Right hindlimb (tissue), 1 donor: ENCODE data around the gene CBLN2.

Experiments used
- DNase-seq: peaks from one replicate; pipeline ENCODE4 v3.0.0-alpha.2; 2018

Gene CBLN2

GRCh38 chr18:72544092-72544886, at the start of gene CBLN2:
Gene CBLN2 (minus strand): TSS chr18:72544342. CDS start chr18:72542160, 2,182 bp downstream.
- DNase-seq = peak; percentile 81

- DNase-seq = no peak
Observed at GRCh38 chr18:72588360-72588759, 44.2 kb upstream of the CBLN2 start.

DNA sequence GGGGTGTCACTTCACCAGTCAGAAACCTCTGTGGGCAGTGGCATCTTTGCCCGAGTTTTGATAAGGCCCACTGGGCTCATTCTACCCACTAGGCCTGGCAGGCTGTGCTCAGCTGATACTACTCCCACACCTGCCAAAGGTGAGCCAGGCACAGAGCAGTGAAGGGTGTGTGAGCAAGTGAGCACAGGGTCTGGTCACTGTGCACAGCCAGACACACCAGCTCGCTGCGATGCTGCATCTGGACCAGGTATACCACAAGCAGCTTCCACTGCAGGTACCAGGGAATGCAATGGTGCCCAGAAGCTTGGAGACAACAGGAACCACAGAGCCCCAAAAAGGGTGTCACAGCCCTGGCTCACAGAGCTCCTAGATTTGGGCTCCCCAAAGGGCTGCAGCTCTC, 40.6 kb upstream of the CBLN2 start:
- DNase-seq = no peak

DNA sequence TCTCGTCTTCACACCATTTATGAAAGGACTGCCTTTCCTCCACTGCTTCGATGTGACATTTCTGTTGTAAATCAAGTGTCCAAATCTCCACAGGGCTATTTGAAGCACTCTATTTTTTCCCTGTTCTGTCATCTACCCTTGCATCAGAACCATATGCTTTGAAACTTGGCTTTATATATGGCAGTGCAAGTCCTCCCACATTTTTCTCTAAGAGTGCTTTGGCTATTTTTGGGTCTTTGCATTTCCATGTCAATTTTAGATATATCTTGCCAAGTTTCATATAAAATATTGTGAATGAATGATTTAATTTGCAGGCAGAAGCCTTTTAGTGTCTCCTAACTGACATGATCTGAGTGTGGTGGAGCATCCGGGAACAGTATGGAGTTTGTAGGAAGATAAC, 37.8 kb upstream of the CBLN2 start:
- no peak for DNase-seq

- DNase-seq = no peak
Observed at GRCh38 chr18:72572896-72573295, 28.8 kb upstream of the CBLN2 start.

GRCh38 chr18:72566290-72566689, 22.1 kb upstream of the CBLN2 start:
- DNase-seq = no peak

GRCh38 chr18:72555968-72556367, 11.8 kb upstream of the CBLN2 start:
- no peak for DNase-seq

DNA sequence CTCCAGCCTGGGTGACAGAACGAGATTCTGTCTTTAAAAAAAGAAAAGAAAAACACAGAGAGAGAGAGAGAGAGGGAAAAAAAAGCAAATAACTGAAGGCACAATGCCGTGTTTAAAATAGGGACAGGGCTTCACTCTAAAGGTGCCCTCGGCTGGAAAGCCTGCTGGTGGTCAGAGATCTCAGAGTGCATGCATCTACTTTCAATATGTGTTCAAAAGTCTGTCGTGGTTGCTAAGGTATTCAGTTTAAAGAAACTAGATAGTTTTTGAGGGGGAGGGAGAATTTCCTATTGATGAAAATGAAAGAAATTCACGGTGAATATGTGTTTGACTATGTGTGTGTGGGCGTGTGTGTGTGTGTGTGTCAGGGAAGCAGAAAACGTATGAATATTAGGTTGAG, 11.0 kb upstream of the CBLN2 start:
- no peak for DNase-seq

DNA sequence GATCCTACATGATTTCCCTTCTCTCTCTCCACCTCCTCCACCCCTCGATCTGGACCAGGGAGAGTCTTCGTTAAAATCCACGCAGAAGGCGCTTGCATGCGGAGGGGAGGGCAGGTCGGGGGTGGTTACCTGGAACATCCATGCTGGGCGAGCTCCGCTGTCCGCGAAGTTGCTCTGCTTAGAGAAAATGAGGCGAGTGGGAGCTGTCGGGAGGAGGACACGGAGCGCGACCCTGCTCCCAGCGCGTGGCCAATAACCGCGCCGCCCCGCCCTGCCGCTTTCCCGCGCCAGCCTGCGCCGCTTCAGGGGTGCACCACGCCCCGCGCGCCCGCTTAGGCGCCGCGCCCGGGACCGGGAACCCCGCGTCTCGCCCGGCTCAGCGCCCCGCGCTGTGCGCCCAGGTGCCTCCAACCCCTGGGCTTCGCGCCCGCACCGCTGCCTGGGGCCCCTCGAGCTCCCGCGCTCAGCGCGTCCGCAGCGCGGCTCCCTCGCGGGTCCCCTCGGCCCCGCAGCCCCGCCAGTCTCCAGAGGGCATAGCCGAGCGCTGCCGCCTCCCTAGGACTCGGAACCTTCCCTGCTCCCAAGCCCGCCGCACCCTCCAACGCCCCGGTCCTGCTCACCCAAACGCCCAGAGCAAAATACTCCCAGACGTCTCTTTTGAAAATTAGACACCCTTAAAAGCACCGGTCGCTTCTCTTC, 636 bp downstream of the CBLN2 start:
- no peak for DNase-seq

DNA sequence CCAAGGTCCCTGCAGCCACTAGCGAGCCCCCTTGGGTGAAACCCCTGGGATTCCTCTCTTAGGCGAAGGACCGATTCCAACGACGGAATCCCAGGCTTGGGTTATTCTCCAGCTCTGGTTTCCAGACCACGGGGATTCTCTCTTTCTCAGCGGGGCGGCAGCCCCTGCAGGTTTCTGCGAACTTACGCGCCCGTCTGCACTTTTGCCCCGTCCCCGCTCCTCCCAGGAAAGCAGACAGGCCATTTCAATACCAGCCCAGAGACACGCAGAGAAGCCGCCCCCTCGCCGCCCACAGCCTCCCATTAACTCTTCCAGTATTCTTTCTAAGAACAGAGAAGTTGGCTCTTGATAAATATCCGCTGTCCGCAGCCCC, 1.2 kb downstream of the CBLN2 start:
- no peak for DNase-seq

DNA sequence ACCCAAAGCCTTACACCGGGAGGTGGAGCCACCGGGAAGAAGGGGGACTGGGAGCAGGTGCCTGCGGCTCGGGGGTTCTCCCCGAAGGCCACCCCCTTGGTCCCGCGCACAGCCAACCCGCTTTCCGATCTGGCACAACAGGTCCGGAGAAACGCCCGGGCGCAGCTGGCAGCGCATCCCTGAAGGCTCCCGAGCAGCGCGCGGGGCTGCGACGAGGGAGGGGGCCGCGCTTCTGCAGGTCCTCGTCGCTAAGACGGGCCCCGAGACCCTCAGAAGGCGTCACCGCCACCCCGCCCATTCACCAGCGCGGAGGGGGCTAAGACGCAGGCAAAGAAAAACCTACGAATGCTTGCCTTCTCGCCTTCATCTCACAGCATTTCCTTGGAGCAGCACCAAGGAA, 1.8 kb downstream of the CBLN2 start:
- DNase-seq = peak; percentile 17

DNA sequence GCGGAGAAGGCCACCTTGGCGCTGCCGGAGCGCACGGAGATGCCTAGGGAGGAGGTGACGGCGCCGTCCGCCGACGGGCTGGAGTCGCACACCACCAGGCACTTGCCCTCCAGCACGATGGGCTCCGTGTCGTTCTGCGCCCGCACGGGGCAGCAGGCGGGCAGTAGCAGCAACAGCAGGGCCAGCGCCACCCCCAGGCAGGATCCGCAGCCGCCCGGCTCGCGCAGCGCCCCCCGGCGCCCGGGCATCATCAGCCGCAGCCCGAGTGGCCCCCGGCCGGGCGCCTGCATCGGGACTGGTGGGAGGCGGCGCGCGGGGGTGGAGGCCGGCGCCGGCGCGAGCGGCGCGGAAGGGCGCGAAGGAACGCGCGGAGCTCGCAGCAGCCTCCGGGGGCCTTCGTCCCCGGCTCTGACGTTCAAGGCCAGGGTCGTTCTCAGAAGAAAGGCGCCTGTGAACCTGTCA, 2.2 kb downstream of the CBLN2 start:
- DNase-seq = peak; percentile 19

DNA sequence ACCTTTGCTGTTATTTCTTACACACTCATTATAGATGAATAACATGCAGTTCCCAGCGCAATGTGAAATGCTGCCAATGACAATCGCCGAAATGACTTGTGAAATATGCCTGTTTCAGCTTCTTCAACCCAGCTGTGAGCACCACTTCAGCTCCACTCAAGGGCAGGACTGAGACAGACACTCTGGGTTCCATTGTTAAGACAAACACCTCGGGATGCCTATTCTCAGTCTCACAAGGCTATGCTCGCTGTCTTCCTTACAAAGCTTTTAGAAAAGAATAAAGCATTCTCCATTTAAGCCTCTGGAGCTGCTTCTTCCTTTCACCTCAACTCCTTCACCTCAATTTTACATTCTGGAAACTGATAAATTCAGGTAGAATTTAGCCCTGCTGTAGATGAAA, 4.2 kb downstream of the CBLN2 start:
- no peak for DNase-seq

GRCh38 chr18:72530622-72531021, 13.5 kb downstream of the CBLN2 start:
- no peak for DNase-seq

GRCh38 chr18:72504866-72505265, 39.3 kb downstream of the CBLN2 start:
- no peak for DNase-seq

- no peak for DNase-seq
Observed at GRCh38 chr18:72502671-72503431, 41.3 kb downstream of the CBLN2 start.

GRCh38 chr18:72492497-72492896, 51.6 kb downstream of the CBLN2 start:
- DNase-seq = no peak
